Measurements from ENCODE around the gene CTDSP2.

DNA sequence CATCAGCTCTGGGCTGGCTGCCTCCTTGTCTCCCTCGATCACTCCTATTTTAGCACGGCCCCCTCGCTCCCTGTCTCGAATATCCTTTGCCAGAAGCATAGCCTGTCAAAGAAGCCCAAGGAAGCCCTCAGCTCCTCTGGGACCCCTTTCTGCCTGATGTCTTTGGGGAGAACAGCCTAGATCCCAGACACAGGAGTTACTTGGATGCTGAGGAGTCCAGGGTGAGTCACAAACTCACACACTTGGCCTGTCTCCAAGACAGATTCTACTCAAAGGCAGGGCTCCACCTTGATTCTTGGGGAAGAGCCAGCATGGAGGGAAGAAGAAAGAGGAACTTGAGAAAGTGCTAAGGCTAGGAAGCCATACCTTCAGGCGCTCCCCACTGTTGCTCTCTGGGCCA lies 36.1 kb downstream of the CTDSP2 start:
- TF ChIP-seq, protein P1, sequence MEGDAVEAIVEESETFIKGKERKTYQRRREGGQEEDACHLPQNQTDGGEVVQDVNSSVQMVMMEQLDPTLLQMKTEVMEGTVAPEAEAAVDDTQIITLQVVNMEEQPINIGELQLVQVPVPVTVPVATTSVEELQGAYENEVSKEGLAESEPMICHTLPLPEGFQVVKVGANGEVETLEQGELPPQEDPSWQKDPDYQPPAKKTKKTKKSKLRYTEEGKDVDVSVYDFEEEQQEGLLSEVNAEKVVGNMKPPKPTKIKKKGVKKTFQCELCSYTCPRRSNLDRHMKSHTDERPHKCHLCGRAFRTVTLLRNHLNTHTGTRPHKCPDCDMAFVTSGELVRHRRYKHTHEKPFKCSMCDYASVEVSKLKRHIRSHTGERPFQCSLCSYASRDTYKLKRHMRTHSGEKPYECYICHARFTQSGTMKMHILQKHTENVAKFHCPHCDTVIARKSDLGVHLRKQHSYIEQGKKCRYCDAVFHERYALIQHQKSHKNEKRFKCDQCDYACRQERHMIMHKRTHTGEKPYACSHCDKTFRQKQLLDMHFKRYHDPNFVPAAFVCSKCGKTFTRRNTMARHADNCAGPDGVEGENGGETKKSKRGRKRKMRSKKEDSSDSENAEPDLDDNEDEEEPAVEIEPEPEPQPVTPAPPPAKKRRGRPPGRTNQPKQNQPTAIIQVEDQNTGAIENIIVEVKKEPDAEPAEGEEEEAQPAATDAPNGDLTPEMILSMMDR (IDR thresholded peaks at IDR 0.05; ENCODE audit: low read depth, low read length, poor library complexity, severe bottlenecking) = no peak
- no peak for TF ChIP-seq EZH2phosphoT487 (IDR thresholded peaks at IDR 0.05; ENCODE audit: borderline replicate concordance, low read length)
